ENCODE measurements around the gene RAPGEF2.
"Not testable (repeated sequence)": the region's sequence is repeated elsewhere in the genome, so short reads cannot be mapped to it uniquely, and the experiment has no call there.

Gene RAPGEF2, protein sequence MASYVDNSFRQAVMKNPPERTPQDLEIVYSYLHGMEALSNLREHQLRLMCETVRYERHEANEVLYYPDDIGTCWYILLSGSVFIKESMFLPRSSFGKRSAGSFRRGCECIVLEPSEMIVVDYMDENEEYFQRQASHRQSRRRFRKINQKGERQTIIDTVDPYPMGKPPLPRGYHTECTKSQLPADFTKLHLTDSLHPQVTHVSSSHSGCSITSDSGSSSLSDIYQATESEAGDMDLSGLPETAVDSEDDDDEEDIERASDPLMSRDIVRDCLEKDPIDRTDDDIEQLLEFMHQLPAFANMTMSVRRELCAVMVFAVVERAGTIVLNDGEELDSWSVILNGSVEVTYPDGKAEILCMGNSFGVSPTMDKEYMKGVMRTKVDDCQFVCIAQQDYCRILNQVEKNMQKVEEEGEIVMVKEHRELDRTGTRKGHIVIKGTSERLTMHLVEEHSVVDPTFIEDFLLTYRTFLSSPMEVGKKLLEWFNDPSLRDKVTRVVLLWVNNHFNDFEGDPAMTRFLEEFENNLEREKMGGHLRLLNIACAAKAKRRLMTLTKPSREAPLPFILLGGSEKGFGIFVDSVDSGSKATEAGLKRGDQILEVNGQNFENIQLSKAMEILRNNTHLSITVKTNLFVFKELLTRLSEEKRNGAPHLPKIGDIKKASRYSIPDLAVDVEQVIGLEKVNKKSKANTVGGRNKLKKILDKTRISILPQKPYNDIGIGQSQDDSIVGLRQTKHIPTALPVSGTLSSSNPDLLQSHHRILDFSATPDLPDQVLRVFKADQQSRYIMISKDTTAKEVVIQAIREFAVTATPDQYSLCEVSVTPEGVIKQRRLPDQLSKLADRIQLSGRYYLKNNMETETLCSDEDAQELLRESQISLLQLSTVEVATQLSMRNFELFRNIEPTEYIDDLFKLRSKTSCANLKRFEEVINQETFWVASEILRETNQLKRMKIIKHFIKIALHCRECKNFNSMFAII (N-terminal part only)

DNA sequence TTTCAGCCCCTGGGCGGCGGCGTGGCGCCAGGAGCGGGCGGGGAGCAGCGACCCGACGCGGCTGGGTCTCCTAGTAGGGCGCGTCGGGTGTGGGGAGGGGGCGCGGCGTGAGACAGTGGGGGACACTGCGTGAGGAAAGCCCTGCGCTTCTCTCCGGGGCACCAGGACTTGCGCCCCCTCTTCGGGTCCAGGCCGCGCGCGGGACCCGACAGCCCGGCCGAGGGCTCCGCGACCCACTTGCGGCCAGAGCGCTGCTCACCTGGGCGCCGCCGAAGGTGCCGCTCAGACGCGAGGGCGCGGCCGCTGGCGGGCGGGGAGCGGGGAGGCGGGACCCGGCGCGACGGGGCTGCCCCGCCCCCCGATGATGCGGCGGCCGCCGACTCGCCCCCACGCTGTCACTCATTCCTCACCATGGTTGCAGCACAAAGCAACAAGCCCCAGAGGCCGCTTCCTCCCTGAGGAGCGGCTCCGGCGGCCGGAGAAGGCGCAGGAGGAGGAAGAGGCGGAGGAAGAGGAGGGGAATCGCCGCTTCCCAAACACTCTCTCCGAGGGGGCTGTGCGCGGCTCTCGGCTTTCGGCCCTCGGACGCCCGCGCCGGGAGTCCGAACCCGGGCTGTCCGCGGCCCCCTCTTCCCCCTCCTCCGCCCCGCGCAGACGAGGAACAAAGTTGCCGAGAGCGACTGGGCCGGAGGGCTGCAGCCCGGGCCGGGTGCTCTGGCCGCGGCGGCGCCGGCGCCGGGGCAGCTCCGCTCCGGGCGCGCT is at the start of gene RAPGEF2:
TSS of gene RAPGEF2 (plus strand) at position 458 of the 762 bp plus-strand sequence. CDS start 1,084 bp downstream, outside the sequence.
- peak; percentile 62 to 81 (median 75) for DNase-seq

GRCh38 chr4:159055833-159056232 is 47.0 kb upstream of the RAPGEF2 start:
- no peak for DNase-seq

GRCh38 chr4:159060161-159060560 is 42.7 kb upstream of the RAPGEF2 start:
- no peak for DNase-seq

DNA sequence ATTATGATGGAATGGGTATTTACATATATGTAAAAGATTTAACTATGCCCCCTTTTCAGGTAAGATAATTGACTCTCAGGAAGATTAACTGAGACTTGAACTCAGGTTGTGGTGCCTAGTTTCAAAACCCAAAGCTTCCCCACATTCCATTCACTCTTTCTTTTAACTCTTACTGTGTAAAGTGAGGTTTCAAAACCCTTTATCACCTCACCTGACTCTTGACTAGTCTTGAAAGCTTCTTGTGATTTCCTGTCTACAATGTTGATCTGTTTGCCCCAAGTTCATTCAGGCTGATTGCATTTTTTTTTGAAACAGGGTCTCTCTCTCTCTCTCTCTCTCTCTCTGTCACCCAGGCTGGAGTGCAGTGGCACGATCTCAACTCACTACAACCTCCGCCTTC is 40.5 kb upstream of the RAPGEF2 start:
- no peak for DNase-seq

GRCh38 chr4:159065513-159066240 is 37.2 kb upstream of the RAPGEF2 start:
- DNase-seq: no peak

- not testable (repeated sequence) for DNase-seq
Measured at GRCh38 chr4:159068139-159068538, 34.7 kb upstream of the RAPGEF2 start.

DNA sequence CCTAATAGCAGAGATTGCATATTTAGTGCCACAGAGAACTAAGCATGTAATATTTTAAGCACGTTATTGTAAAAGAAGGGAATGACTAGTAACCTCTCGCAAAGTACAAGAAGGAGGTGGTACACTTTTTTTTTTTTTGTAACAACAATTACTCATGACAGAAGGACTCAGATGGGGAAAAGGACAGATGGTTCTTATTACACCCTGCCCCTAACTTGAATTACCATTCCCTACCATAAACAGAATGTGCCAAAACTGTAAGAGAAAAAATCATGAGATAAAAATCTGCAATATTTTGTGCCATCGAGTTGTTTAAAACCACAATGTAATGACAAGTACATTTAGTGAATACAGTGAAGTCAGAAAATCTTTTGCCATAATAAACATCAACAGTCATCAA is 33.0 kb upstream of the RAPGEF2 start:
- DNase-seq: no peak

DNA sequence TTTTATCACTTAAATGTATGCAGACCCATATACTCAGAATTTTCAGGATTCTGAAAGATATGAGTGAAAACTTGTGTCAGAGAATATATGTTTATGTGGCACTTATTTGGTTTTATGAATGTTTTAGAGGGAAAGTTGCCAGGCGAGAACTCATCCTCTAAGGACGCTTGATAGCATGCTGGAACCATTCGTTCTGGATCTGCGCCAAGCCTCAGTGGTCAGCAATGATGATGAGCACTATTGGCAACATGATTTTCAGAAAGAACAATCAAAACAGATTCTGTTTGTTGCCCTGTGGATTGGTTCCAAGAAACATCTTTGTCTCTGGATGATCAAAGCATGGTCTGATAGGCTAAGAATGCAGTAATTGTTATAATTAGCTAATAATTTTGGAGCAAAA is 32.1 kb upstream of the RAPGEF2 start:
- no peak for DNase-seq

DNA sequence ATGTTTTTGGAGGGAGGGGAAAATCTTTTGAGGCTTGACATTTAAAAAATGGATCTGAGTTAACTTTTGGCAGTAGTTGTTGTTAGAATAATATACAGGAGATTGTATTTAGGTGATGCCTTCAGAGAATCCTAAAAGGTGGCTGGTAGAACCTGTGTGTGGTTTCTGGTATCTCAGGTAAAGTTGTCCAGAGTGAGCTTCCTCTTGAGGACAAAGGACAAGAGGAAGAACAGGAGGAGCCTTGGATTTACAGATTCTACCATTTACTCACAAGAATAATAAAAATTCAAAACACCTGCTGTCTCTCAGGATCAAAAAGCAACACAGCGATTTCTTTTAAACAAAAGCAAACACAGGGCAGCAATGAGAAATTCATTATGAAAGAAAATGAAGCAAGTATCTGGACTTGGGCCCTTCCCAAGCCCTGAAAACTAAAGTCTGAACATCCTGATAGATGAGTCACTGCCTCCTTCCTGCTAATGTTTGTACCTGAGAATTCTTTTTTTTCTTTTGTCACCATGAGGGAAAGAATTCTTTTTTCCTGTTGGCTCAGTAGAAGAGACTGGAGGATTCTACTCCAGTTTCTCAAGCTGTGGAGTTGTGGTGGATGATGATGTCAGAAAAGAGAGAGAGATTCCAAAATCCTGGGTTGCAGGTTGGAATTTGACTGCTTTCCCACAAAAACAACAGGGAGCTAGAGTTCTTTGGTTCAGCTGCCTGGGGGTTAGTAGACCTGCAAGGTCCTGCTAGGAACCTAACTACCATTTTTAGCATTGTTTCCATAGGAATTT is 31.5 kb upstream of the RAPGEF2 start:
- no peak for DNase-seq

- DNase-seq: no peak
Measured at GRCh38 chr4:159071969-159072765, 30.7 kb upstream of the RAPGEF2 start.

DNA sequence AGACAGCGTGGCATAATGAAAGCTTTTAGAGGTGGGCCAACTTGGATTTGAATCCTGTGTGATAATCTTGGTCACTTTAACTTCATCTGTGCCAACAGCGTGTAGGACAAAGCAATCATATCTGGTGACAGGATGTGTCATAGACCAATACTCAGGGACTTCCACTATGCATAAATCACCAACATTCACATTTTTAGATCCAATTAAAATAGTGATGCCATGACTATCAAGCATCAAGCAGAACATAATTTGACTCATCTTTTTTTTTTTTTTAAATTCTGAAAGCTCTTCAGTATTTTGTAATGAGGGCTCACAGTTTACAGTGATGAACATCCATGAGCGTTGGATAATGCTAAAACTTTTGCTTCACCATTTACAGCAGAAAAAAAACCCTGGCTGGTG is 27.3 kb upstream of the RAPGEF2 start:
- no peak for DNase-seq

- not testable (repeated sequence) for DNase-seq
Measured at GRCh38 chr4:159077018-159077417, 25.9 kb upstream of the RAPGEF2 start.

- DNase-seq: no peak
Measured at GRCh38 chr4:159077702-159078495, 25.0 kb upstream of the RAPGEF2 start.

- no peak for DNase-seq
Measured at GRCh38 chr4:159079074-159079473, 23.8 kb upstream of the RAPGEF2 start.

GRCh38 chr4:159086606-159087005 is 16.3 kb upstream of the RAPGEF2 start:
- DNase-seq: no peak

DNA sequence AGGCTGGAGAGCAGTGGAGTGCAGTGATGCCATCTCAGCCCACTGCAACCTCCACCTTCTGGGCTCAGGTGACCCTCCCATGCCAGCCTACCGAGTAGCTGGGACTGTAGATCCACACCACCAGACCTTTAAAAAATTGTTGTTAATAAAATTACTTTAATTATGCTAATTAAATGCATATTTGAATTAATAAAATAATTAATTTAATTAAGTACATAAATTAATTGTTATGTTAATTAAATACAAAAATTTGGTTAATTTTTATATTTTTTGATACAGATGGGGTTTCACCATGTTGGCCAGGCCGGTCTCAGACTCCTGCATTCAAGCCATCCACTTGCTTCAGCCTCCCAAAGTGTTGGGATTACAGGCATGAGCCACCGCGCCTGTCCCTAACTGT is 12.6 kb upstream of the RAPGEF2 start:
- DNase-seq: no peak

- not testable (repeated sequence) for DNase-seq
Measured at GRCh38 chr4:159094156-159094555, 8.7 kb upstream of the RAPGEF2 start.

DNA sequence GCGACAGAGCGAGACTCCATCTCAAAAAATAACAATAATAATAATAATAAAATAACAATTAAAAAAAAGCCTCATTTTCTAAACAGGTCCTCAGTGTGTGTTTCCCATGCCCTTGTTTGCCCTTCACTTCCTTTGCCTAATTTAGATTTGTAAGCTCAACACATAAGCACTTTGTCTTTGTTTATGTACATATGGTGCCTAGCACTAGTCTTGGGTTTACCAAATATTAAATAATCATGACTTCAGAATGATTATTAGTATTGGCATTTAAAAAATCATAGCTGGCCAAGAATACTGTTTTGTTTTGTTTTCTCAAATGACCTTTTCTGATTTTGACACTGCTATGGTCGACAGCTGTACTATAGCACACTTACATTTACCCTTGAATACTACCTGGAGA is 6.4 kb upstream of the RAPGEF2 start:
- no peak for DNase-seq

GRCh38 chr4:159097144-159097543 is 5.7 kb upstream of the RAPGEF2 start:
- DNase-seq: no peak

- DNase-seq: no peak
Measured at GRCh38 chr4:159097785-159098184, 5.1 kb upstream of the RAPGEF2 start.
